ENCODE data around the gene TUBB4A.
A peak's percentile ranks its signal among the peaks of the same experiment; 100 is the strongest.

TUBB4A gene

DNA sequence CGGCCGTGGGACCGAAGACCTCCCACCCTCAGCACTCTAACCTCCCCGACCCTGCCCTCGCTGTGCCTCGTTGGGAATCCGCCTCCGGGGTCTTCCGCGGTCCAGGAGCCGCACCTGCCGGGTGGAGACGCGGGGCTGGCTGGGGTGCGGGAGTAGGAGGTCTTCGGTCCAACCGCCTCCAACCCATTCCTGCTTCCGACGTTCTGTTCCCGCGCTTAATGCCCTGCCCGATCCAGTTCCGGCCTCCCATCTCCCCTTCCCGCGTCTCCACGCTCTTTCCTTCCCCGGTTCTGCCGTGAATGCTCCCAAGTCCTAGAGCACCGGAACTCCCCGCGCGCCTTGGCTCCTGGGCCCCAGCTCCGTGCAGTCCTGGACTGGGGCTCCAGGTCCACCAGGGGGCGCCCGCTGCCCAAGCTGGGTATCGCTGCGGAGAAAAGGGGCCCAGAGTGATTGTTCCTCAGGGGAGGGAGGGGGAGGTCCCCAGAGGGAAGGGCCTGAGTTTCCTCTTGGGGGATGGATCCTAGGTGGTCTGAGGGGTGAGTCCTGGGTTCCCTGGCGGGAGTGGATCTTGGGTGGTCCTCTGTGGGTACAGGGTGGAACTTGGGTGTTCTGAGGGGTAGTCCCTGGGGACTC is 14.7 kb upstream of the TUBB4A start:
- Histone ChIP-seq H3K4me1 (ENCODE audit: control insufficient read depth in 2 of 2, insufficient read depth in 1 of 2, low read depth in 1 of 2, low read length in 2 of 2) (peaks cover 0 to 5% of the 10 kb centered on the region in 2 donors), H3K27ac (replicated peaks; ENCODE audit: low read length) (no peak overlapping the region), H3K4me2 (ENCODE audit: insufficient read depth, low read length, poor library complexity, severe bottlenecking) (peak overlapping the region; percentile 96), H3K79me1 (ENCODE audit: low read depth, low read length) (no peaks in the 10 kb centered on the region), H2AK5ac (ENCODE audit: low read depth, low read length) (no peak overlapping the region), H2BK120ac (ENCODE audit: low read depth, low read length) (no peak overlapping the region), H2AFZ (ENCODE audit: low read length) (peak overlapping the region; percentile 87), H3K18ac (ENCODE audit: low read length) (peak overlapping the region; percentile 40), H4K91ac (ENCODE audit: low read depth, low read length, poor library complexity) (no peak overlapping the region), H2BK15ac (ENCODE audit: low read length) (no peak overlapping the region), H3K9ac (ENCODE audit: low read depth, low read length, poor library complexity) (peak overlapping the region; percentile 88), H4K8ac (ENCODE audit: low read depth, low read length) (no peak overlapping the region), H2BK12ac (ENCODE audit: low read length) (peak overlapping the region; percentile 87), H3K27me3 (ENCODE audit: control insufficient read depth in 3 of 3, insufficient read depth in 3 of 3, low read depth in 1 of 3, low read length in 3 of 3) (peaks cover 0 to 4% (median 0%) of the 10 kb centered on the region in 3 experiments), H3K23ac (ENCODE audit: low read depth, low read length, poor library complexity) (peak overlapping the region; percentile 58), H3K9me3 (replicated peaks in 1 of 2; ENCODE audit: control insufficient read depth in 2 of 2, insufficient read depth in 1 of 2, low read depth in 1 of 2, low read length in 2 of 2) (no peaks in the 10 kb centered on the region), H3K4ac (ENCODE audit: low read length) (no peak overlapping the region), H3K14ac (ENCODE audit: low read length) (peak overlapping the region; percentile 59), H3K4me3 (ENCODE audit: low read length in 2 of 2) (peak overlapping the region; percentile 42 to 77), H2BK5ac (ENCODE audit: low read length) (peak overlapping the region; percentile 6), H3K36me3 (replicated peaks in 1 of 2; ENCODE audit: control insufficient read depth in 2 of 2, insufficient read depth in 2 of 2, low read length in 2 of 2) (no peaks in the 10 kb centered on the region)
- no CpG with 5 or more reads among the region's 38 CpGs for WGBS, 2 donors (ENCODE audit: extremely low coverage in 2 of 2, insufficient read length in 2 of 2, insufficient replicate concordance in 1 of 2)
- DNase-seq (ENCODE audit: low spot score) = peak; percentile 87

DNA sequence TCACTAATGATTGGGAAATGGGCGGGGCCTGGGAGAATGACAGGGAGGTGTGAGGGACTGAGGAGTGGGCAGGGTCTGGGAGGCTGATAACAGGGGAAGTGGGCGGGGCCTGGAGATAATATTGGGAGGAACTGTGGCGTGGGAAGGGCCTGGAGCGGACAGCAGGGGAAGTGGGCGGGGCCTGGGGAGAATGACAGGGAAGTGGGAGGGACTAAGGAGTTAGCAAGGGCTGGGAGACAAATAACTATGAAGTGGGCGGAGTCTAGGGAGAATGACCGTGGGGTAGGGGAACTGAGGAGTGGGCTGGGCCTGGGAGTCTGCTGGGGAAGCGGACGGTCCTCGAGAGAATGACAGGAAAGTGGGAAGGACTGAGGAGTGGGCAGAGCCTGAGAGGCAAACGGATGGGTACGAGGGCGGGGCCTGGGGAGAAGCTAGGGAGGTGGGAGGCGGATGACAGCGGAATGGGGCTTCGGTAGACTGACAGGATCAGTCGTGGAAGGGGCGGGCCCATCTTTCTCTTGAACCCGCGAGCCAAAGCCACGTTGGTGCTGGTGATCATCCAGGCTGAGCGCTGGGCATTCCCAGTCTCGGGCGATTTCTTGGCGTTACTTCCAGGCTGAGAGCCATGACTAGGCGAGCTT is 14.0 kb upstream of the TUBB4A start:
- Histone ChIP-seq H3K9ac (ENCODE audit: low read depth, low read length, poor library complexity) (peak overlapping the region; percentile 88), H3K23ac (ENCODE audit: low read depth, low read length, poor library complexity) (peak overlapping the region; percentile 58), H4K8ac (ENCODE audit: low read depth, low read length) (no peak overlapping the region), H2AFZ (ENCODE audit: low read length) (peak overlapping the region; percentile 87), H3K18ac (ENCODE audit: low read length) (peak overlapping the region; percentile 40), H3K9me3 (replicated peaks in 1 of 2; ENCODE audit: control insufficient read depth in 2 of 2, insufficient read depth in 1 of 2, low read depth in 1 of 2, low read length in 2 of 2) (no peaks in the 10 kb centered on the region), H3K79me1 (ENCODE audit: low read depth, low read length) (no peaks in the 10 kb centered on the region), H3K36me3 (replicated peaks in 1 of 2; ENCODE audit: control insufficient read depth in 2 of 2, insufficient read depth in 2 of 2, low read length in 2 of 2) (no peaks in the 10 kb centered on the region), H2AK5ac (ENCODE audit: low read depth, low read length) (no peak overlapping the region), H3K4ac (ENCODE audit: low read length) (no peak overlapping the region), H2BK5ac (ENCODE audit: low read length) (peak overlapping the region; percentile 6), H2BK15ac (ENCODE audit: low read length) (no peak overlapping the region), H2BK12ac (ENCODE audit: low read length) (no peak overlapping the region), H3K27ac (replicated peaks; ENCODE audit: low read length) (no peak overlapping the region), H3K4me3 (ENCODE audit: low read length in 2 of 2) (peak overlapping the region; percentile 42 to 77), H3K14ac (ENCODE audit: low read length) (peak overlapping the region; percentile 59), H3K27me3 (ENCODE audit: control insufficient read depth in 3 of 3, insufficient read depth in 3 of 3, low read depth in 1 of 3, low read length in 3 of 3) (peaks cover 0 to 4% (median 0%) of the 10 kb centered on the region in 3 experiments), H3K4me2 (ENCODE audit: insufficient read depth, low read length, poor library complexity, severe bottlenecking) (peak overlapping the region; percentile 96), H4K91ac (ENCODE audit: low read depth, low read length, poor library complexity) (no peak overlapping the region), H2BK120ac (ENCODE audit: low read depth, low read length) (no peak overlapping the region), H3K4me1 (ENCODE audit: control insufficient read depth in 2 of 2, insufficient read depth in 1 of 2, low read depth in 1 of 2, low read length in 2 of 2) (peaks cover 0 to 5% of the 10 kb centered on the region in 2 donors)
- peak; percentile 94 for DNase-seq (ENCODE audit: low spot score)
- WGBS, 2 donors (ENCODE audit: extremely low coverage in 2 of 2, insufficient read length in 2 of 2, insufficient replicate concordance in 1 of 2) = no CpG with 5 or more reads among the region's 26 CpGs

DNA sequence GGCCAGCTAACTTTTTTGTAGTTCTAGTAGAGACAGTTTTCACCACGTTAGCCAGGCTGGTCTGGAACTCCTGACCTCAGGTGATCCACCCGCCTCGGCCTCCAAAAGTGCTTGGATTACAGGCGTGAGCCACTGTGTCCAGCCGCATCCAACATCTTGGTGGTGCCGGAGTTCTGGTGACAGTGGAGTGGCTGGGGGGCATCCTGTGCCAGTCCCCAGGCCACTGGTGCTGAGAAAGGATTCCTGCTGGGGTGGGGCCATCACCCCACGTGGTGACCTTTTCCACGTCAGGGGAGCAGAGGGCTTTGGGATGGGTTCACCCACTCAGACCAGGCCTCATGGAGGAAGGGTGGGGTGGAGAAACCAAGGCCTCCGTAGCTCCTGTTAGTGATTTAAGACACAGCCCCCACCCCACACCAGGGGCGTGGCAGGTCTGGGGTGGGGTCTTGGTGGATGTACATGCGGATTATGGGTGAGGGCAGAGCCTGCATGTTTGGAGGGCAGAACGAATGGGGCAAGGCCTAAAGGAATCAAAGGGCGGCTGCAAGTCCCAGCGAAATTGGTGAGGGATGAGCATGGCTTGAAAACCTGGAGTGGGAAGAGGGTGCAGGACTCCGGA is 12.9 kb upstream of the TUBB4A start:
- no peak for DNase-seq (ENCODE audit: low spot score)
- H4K91ac ChIP-seq (ENCODE audit: low read depth, low read length, poor library complexity) = no peak overlapping the region
- H4K8ac ChIP-seq (ENCODE audit: low read depth, low read length) = no peak overlapping the region
- H3K36me3 ChIP-seq (replicated peaks in 1 of 2; ENCODE audit: control insufficient read depth in 2 of 2, insufficient read depth in 2 of 2, low read length in 2 of 2) = no peaks in the 10 kb centered on the region
- peak overlapping the region; percentile 95 for H2BK15ac ChIP-seq (ENCODE audit: low read length)
- no peak overlapping the region for H3K4ac ChIP-seq (ENCODE audit: low read length)
- H2BK120ac ChIP-seq (ENCODE audit: low read depth, low read length) = no peak overlapping the region
- peaks cover 0 to 4% (median 0%) of the 10 kb centered on the region in 3 experiments for H3K27me3 ChIP-seq (ENCODE audit: control insufficient read depth in 3 of 3, insufficient read depth in 3 of 3, low read depth in 1 of 3, low read length in 3 of 3)
- no peak overlapping the region for H3K4me3 ChIP-seq (ENCODE audit: low read length in 2 of 2)
- peak overlapping the region; percentile 65 for H3K23ac ChIP-seq (ENCODE audit: low read depth, low read length, poor library complexity)
- peaks cover 0 to 5% of the 10 kb centered on the region in 2 donors for H3K4me1 ChIP-seq (ENCODE audit: control insufficient read depth in 2 of 2, insufficient read depth in 1 of 2, low read depth in 1 of 2, low read length in 2 of 2)
- no peak overlapping the region for H2BK12ac ChIP-seq (ENCODE audit: low read length)
- H2AK5ac ChIP-seq (ENCODE audit: low read depth, low read length) = peak overlapping the region; percentile 91
- H3K4me2 ChIP-seq (ENCODE audit: insufficient read depth, low read length, poor library complexity, severe bottlenecking) = no peak overlapping the region
- H3K14ac ChIP-seq (ENCODE audit: low read length) = no peak overlapping the region
- no CpG with 5 or more reads among the region's 15 CpGs for WGBS, 2 donors (ENCODE audit: extremely low coverage in 2 of 2, insufficient read length in 2 of 2, insufficient replicate concordance in 1 of 2)
- peak overlapping the region; percentile 24 for H3K9ac ChIP-seq (ENCODE audit: low read depth, low read length, poor library complexity)
- H3K27ac ChIP-seq (replicated peaks; ENCODE audit: low read length) = no peak overlapping the region
- H2AFZ ChIP-seq (ENCODE audit: low read length) = no peak overlapping the region
- peak overlapping the region; percentile 59 for H3K18ac ChIP-seq (ENCODE audit: low read length)
- no peak overlapping the region for H2BK5ac ChIP-seq (ENCODE audit: low read length)
- no peaks in the 10 kb centered on the region for H3K9me3 ChIP-seq (replicated peaks in 1 of 2; ENCODE audit: control insufficient read depth in 2 of 2, insufficient read depth in 1 of 2, low read depth in 1 of 2, low read length in 2 of 2)
- H3K79me1 ChIP-seq (ENCODE audit: low read depth, low read length) = no peaks in the 10 kb centered on the region

DNA sequence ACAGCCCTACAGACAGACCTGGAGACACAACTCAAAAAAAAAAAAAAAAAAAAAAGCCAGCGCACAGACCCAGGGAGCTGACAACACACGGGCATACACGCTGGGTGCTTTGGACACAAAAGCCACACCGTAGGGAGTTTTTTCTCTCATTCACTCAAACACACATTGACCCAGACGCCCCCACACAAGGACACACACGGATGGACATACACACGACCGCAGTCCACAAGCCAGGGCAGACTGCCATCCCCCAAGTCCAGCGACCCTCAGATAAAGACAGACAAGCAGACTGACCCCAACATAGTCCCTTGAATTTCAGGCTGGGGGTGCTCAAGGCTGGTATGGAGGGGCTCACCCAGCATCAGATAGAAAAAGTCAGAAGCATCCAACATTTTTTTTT is 12.0 kb upstream of the TUBB4A start:
- no peak for DNase-seq (ENCODE audit: low spot score)
- no peak overlapping the region for H4K8ac ChIP-seq (ENCODE audit: low read depth, low read length)

More for the DNA sequence above, 12.0 kb upstream of the TUBB4A start:
- H2BK12ac ChIP-seq (ENCODE audit: low read length) = no peak overlapping the region
- no peak overlapping the region for H2AFZ ChIP-seq (ENCODE audit: low read length)
- H2BK5ac ChIP-seq (ENCODE audit: low read length) = no peak overlapping the region
- H3K79me1 ChIP-seq (ENCODE audit: low read depth, low read length) = no peaks in the 10 kb centered on the region
- H4K91ac ChIP-seq (ENCODE audit: low read depth, low read length, poor library complexity) = no peak overlapping the region
- no peak overlapping the region for H3K4ac ChIP-seq (ENCODE audit: low read length)
- H2BK120ac ChIP-seq (ENCODE audit: low read depth, low read length) = no peak overlapping the region
- WGBS, 2 donors (ENCODE audit: extremely low coverage in 2 of 2, insufficient read length in 2 of 2, insufficient replicate concordance in 1 of 2) = no CpG with 5 or more reads among the region's 9 CpGs
- H2BK15ac ChIP-seq (ENCODE audit: low read length) = no peak overlapping the region
- peaks cover 0 to 4% (median 0%) of the 10 kb centered on the region in 3 experiments for H3K27me3 ChIP-seq (ENCODE audit: control insufficient read depth in 3 of 3, insufficient read depth in 3 of 3, low read depth in 1 of 3, low read length in 3 of 3)
- no peaks in the 10 kb centered on the region for H3K9me3 ChIP-seq (replicated peaks in 1 of 2; ENCODE audit: control insufficient read depth in 2 of 2, insufficient read depth in 1 of 2, low read depth in 1 of 2, low read length in 2 of 2)
- H3K4me2 ChIP-seq (ENCODE audit: insufficient read depth, low read length, poor library complexity, severe bottlenecking) = no peak overlapping the region
- H3K27ac ChIP-seq (replicated peaks; ENCODE audit: low read length) = no peak overlapping the region
- H3K4me1 ChIP-seq (ENCODE audit: control insufficient read depth in 2 of 2, insufficient read depth in 1 of 2, low read depth in 1 of 2, low read length in 2 of 2) = peaks cover 3 to 5% of the 10 kb centered on the region in 2 donors
- H3K14ac ChIP-seq (ENCODE audit: low read length) = no peak overlapping the region
- H3K9ac ChIP-seq (ENCODE audit: low read depth, low read length, poor library complexity) = no peak overlapping the region
- no peak overlapping the region for H3K4me3 ChIP-seq (ENCODE audit: low read length in 2 of 2)
- H2AK5ac ChIP-seq (ENCODE audit: low read depth, low read length) = peak overlapping the region; percentile 76
- no peaks in the 10 kb centered on the region for H3K36me3 ChIP-seq (replicated peaks in 1 of 2; ENCODE audit: control insufficient read depth in 2 of 2, insufficient read depth in 2 of 2, low read length in 2 of 2)
- no peak overlapping the region for H3K18ac ChIP-seq (ENCODE audit: low read length)
- H3K23ac ChIP-seq (ENCODE audit: low read depth, low read length, poor library complexity) = no peak overlapping the region
